Fibroblast of lung (primary cell): Measurements from ENCODE around the gene DCAF5. TPM values are rescaled to one million over a fixed set of nuclear protein-coding genes. Genes with fewer than 3 reads are reported as not detected.

Source experiments
- DNase-seq, 2 donors: peaks; one replicate each; pipeline versions ENCODE4 v3.0.0 to v3.0.0-alpha.2; 2010; ENCODE audit warnings: low read depth in 2 of 2
- H2AFZ ChIP-seq: 2 replicates; pipeline ENCODE4 v1.5.1; 2012; ENCODE audit warnings: low read length, control low read depth, inconsistent platforms
- H3K27ac ChIP-seq: 2 replicates; pipeline ENCODE4 v1.5.1; 2011; ENCODE audit warnings: low read length, control low read depth; ENCODE audit not compliant: insufficient read depth
- H3K27me3 ChIP-seq: 2 replicates; pipeline ENCODE4 v1.5.1; 2011; ENCODE audit warnings: mild to moderate bottlenecking, low read length; ENCODE audit not compliant: control insufficient read depth, insufficient read depth
- H3K36me3 ChIP-seq: 2 replicates; pipeline ENCODE4 v1.5.1; 2011; ENCODE audit warnings: low read length; ENCODE audit not compliant: control insufficient read depth, insufficient read depth
- H3K4me1 ChIP-seq: 2 replicates; pipeline ENCODE4 v1.5.1; 2011; ENCODE audit warnings: low read length; ENCODE audit not compliant: control insufficient read depth, insufficient read depth; ENCODE audit errors: extremely low read depth
- H3K4me2 ChIP-seq: 2 replicates; pipeline ENCODE4 v1.5.1; 2011; ENCODE audit warnings: low read length, control low read depth; ENCODE audit not compliant: insufficient read depth; ENCODE audit errors: extremely low read depth
- H3K4me3 ChIP-seq, 4 experiments: fragments of 200-600 bp in 1 of 4; sonication (generic) in 1 of 4; replicated peaks in 1 of 4; 2 replicates each; pipeline ENCODE4 v1.5.1; 2011 to 2016; ENCODE audit warnings: low read length in 4 of 4, low read depth in 3 of 4, mild to moderate bottlenecking in 3 of 4, control low read depth in 2 of 4, inconsistent platforms in 1 of 4, mixed read lengths in 1 of 4; ENCODE audit not compliant: insufficient read depth in 1 of 4; ENCODE audit errors: control extremely low read depth in 1 of 4
- H3K79me2 ChIP-seq: 2 replicates; pipeline ENCODE4 v1.5.1; 2012; ENCODE audit warnings: mild to moderate bottlenecking, low read length, inconsistent platforms; ENCODE audit not compliant: control insufficient read depth, insufficient read depth
- H3K9ac ChIP-seq: 2 replicates; pipeline ENCODE4 v1.5.1; 2011; ENCODE audit warnings: mild to moderate bottlenecking, low read length, control low read depth; ENCODE audit not compliant: insufficient read depth
- H3K9me3 ChIP-seq: 2 replicates; pipeline ENCODE4 v1.5.1; 2012; ENCODE audit warnings: low read depth, low read length; ENCODE audit not compliant: control insufficient read depth, insufficient read depth
- H4K20me1 ChIP-seq: 2 replicates; pipeline ENCODE4 v1.5.1; 2011; ENCODE audit warnings: low read length; ENCODE audit not compliant: control insufficient read depth, insufficient read depth; ENCODE audit errors: extremely low read depth
- CTCF ChIP-seq, 2 donors: IDR thresholded peaks in 1 of 2; conservative IDR thresholded peaks in 1 of 2; 1 replicate in 1 of 2; 2 replicates in 1 of 2; pipeline ENCODE4 v1.5.1; 2011 to 2012; ENCODE audit warnings: low read length in 2 of 2, control low read depth in 1 of 2, inconsistent platforms in 1 of 2, low read depth in 1 of 2, mild to moderate bottlenecking in 1 of 2
- EZH2 ChIP-seq: IDR thresholded peaks from 2 replicates; pipeline ENCODE4 v1.5.1; 2012; ENCODE audit warnings: low read length, control low read depth, mild to moderate bottlenecking; ENCODE audit errors: missing control alignments
- polyA plus RNA-seq, 2 donors: library from polyadenylated mRNA; depleted of rRNA in 1 of 2; stranded (reverse) in 1 of 2; unstranded in 1 of 2; fragments of >200 nt; gene quantifications; 2 replicates each; pipeline ENCODE4 v1.2.1, GENCODE V29; 2011 to 2012; ENCODE audit warnings: missing spikeins in 1 of 2
- total RNA-seq: library from RNA; depleted of rRNA; stranded (reverse); fragments of >200 nt; gene quantifications from 2 replicates; pipeline ENCODE4 v1.2.1, GENCODE V29; 2014

The DCAF5 gene
- total and polyA plus RNA-seq, 2 donors (not counting 1 experiment from before 2014, with no cell fraction given), result 16.8 to 31.8 TPM

GRCh38 chr14:69042787-69043444 lies 110.0 kb downstream of the DCAF5 start:
- Histone ChIP-seq H3K4me3 (no peak overlapping the region), H4K20me1 (no peaks in the 10 kb centered on the region), H3K4me1 (peaks cover 42% of the 10 kb centered on the region), H2AFZ (no peak overlapping the region), H3K9me3 (no peaks in the 10 kb centered on the region), H3K36me3 (no peaks in the 10 kb centered on the region), H3K4me2 (no peak overlapping the region), H3K79me2 (no peaks in the 10 kb centered on the region), H3K27me3 (no peaks in the 10 kb centered on the region), H3K27ac (no peak overlapping the region), H3K9ac (no peak overlapping the region)
- DNase-seq, result peak in 1 of 2 donors; percentile 45
- TF ChIP-seq EZH2 (no peak), CTCF (conservative IDR thresholded peaks at IDR 0.05 in 1 of 2, IDR thresholded peaks at IDR 0.05 in 1 of 2; ENCODE audit: low read depth in 1 of 2, low read length in 2 of 2) (no peak)

- Histone ChIP-seq H3K9me3 (no peaks in the 10 kb centered on the region), H3K27me3 (no peaks in the 10 kb centered on the region), H3K9ac (no peak overlapping the region), H3K4me3 (no peak overlapping the region), H2AFZ (no peak overlapping the region), H3K36me3 (no peaks in the 10 kb centered on the region), H3K79me2 (no peaks in the 10 kb centered on the region), H3K4me2 (no peak overlapping the region), H3K27ac (no peak overlapping the region), H3K4me1 (peaks cover 43% of the 10 kb centered on the region), H4K20me1 (no peaks in the 10 kb centered on the region)
- no peak for DNase-seq
- TF ChIP-seq EZH2, result no peak
- TF ChIP-seq CTCF (conservative IDR thresholded peaks at IDR 0.05 in 1 of 2, IDR thresholded peaks at IDR 0.05 in 1 of 2; ENCODE audit: low read depth in 1 of 2, low read length in 2 of 2), result no peak
These were observed 110.6 kb downstream of the DCAF5 start for GRCh38 chr14:69042299-69042698.

DNA sequence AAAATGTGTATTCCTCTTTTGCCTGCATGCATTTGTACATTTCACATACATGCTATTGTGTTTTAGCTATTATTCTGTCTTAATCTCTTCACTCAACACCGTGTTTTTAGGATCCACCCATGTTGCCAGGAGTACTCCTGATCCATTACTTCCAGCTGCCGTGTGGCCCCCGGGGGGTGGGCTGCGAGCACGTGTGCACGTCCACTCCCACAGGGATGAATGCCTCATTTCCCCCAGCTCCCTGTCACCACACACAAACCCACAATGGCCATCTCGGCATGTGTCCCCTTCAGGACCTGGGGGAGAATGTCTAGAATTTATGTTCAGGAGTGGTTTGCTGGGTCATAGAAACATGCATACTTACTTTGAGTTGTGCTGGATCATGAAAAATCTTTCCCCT lies 111.1 kb downstream of the DCAF5 start:
- no peak overlapping the region for H3K9ac ChIP-seq
- H3K4me2 ChIP-seq, result no peak overlapping the region
- no peak overlapping the region for H2AFZ ChIP-seq
- no peak overlapping the region for H3K4me3 ChIP-seq
- H3K79me2 ChIP-seq, result no peaks in the 10 kb centered on the region
- no peaks in the 10 kb centered on the region for H3K36me3 ChIP-seq
- DNase-seq, result no peak
- no peaks in the 10 kb centered on the region for H4K20me1 ChIP-seq
- H3K27ac ChIP-seq, result no peak overlapping the region
- peaks cover 43% of the 10 kb centered on the region for H3K4me1 ChIP-seq
- TF ChIP-seq CTCF (conservative IDR thresholded peaks at IDR 0.05 in 1 of 2, IDR thresholded peaks at IDR 0.05 in 1 of 2; ENCODE audit: low read depth in 1 of 2, low read length in 2 of 2) (no peak), EZH2 (no peak)
- H3K9me3 ChIP-seq, result no peaks in the 10 kb centered on the region
- no peaks in the 10 kb centered on the region for H3K27me3 ChIP-seq
